GM19397 (cell line): ENCODE measurements around the gene APRT.

Experiments
- ATAC-seq: cut with Tn5 transposase; IDR thresholded peaks from one replicate; pipeline ENCODE4 v1.9.1; 2021; ENCODE audit warnings: mild to moderate bottlenecking, moderate library complexity; ENCODE audit not compliant: unreplicated experiment

APRT gene

GRCh38 chr16:88809068-88809675 is 2.6 kb downstream of the APRT start:
- no peak for ATAC-seq

GRCh38 chr16:88807626-88808453 is 3.9 kb downstream of the APRT start:
- ATAC-seq, result no peak

GRCh38 chr16:88807142-88807625 is 4.5 kb downstream of the APRT start:
- ATAC-seq, result no peak

GRCh38 chr16:88806491-88807111 is 5.1 kb downstream of the APRT start:
- ATAC-seq, result no peak

GRCh38 chr16:88805887-88806393 is 5.8 kb downstream of the APRT start:
- no peak for ATAC-seq

- no peak for ATAC-seq
These were observed 6.4 kb downstream of the APRT start for GRCh38 chr16:88805340-88805715.

DNA sequence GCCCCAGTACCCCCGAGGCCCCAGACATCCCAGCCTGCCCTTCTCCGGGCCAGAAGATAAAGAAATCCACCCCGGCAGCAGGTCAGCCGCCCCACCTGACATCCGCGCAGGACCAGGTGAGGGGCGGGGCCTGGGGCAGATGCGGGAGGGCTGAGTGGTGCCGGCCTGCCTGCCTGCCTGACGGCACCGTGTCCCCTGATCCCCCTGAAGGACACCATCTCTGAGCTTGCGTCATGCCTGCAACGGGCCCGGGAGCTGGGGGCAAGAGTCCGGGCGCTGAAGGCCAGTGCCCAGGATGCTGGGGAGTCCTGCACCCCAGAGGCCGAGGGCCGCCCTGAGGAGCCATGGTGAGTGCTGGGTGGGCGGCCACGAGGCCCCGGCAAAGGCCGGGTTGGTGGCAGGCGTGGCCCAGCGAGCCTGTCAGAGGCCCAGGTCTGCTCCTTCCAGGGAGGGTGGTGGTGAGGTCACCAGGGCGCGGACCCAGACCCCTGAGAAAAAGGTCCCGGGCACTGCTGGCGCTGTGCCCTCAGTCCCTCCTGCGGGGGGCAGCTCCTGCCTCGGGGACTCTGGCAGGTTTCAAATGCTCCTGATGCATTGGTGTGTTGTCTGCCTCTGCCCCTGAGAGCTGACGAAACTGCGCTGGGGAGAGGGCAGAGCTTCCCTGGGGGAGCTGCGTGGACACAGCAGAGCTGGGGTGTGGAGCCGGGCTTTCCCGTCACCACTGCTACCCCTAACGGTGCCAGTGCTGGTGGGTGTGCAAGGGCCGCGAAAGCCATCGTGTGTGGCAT is 7.0 kb downstream of the APRT start:
- no peak for ATAC-seq

DNA sequence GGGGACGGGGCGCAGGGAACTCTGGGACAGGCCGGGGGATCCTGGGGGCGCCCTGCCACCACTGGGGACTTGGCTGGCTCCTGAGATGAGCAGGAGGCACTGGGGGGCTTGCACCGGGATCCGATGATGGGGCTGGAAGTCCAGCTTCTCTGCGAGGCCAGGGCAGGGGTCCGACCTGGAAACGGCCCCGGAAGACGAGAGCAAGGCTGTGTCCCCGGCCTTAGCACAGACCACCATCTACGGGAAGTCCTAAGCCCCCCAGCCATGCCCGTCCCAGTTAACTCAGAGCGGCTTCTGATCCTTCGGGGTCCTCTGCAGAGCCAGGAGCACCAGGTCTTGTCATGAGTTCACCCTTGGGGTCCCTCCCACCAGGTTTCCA is 7.6 kb downstream of the APRT start:
- no peak for ATAC-seq

DNA sequence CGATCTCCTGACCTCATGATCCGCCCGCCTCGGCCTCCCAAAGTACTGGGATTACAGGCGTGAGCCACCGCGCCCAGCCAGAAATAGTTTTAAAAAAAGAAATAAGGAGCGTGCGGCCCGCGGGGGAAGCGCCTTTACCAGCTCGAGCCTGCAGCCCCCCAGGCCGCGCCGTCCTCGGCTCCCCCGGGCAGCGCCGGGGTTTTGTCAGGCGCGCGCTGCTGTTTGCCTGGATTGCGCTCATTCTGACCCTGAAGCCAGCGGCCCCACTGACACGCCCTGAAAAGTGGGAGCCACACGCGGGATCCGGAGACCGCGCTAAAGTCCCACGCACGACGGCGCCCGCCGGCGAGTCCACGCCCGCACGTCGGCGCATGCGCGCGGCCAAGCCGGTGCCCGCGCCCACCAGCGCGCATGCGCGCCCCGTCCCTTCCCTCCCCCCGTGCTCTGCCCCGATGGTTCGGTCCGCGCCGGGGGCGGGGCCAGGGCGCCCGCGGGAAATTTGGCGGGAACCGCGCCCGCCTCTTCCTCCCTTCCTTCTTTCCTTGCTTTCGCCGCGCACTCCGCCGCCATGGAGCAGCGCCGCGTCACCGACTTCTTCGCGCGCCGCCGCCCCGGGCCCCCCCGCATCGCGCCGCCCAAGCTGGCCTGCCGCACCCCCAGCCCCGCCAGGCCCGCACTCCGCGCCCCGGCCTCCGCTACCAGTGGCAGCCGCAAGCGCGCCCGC is 8.3 kb downstream of the APRT start, which contains the start of gene CDT1:
Gene CDT1 (plus strand): TSS at position 526 of the 724 bp plus-strand sequence. CDS start 43 bp downstream, at position 569.
- ATAC-seq, result peak; percentile 60

DNA sequence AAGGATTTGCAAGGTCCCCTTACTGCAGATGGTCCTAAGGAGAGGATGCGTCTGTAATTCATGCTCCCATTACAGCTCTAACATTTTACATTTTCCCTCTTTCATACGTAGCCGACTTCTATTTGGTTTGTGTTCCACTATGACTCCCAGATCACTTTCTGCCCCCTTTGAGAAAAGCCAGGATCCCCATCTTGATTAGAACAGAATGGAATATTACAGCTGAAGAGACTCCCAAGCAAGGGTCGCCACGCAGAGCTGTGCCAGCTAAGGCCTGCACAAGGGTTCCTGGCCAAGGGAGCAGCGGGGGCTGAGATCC is 11.5 kb downstream of the APRT start:
- ATAC-seq, result no peak

- ATAC-seq, result no peak
These were observed 12.0 kb downstream of the APRT start for GRCh38 chr16:88799569-88800276.

- no peak for ATAC-seq
These were observed 12.8 kb downstream of the APRT start for GRCh38 chr16:88798772-88799455.

DNA sequence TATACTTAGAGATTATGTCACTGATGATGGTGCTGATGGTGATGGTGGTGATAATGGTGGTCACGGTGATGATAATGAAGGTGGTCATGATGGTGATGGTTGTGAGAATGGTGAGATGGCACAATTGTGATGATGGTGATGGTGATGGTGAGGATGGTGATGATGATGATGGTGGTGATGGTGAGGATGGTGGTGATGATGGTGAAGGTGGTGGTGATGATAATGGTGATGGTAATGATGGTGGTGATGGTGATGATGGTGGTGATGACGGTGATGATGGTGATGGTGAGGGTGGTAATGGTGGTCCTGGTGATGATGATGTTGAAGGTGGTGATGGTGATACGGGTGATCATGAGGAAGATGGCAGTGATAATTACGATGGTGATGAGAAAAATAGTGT is 13.7 kb downstream of the APRT start:
- ATAC-seq, result no peak

DNA sequence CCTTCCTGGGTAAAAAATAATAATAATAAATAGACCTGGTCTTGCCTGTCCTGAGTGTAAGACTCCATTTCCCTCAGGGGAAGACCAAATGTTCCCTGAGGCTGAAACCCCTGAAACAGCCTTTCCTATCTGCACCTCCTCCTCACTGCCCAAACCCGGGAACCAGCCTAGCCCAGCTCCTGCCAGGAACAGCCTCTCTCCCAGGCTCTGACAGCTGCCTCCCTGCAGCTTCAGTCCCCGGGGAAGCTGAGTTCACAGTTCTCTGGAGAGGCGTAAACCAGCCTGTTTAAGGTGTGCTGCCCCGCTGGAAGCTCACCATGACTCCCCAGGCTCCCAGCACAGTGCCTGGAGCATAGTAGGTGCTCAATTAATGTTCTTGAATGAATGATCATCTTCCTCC is 15.4 kb downstream of the APRT start:
- ATAC-seq, result no peak

DNA sequence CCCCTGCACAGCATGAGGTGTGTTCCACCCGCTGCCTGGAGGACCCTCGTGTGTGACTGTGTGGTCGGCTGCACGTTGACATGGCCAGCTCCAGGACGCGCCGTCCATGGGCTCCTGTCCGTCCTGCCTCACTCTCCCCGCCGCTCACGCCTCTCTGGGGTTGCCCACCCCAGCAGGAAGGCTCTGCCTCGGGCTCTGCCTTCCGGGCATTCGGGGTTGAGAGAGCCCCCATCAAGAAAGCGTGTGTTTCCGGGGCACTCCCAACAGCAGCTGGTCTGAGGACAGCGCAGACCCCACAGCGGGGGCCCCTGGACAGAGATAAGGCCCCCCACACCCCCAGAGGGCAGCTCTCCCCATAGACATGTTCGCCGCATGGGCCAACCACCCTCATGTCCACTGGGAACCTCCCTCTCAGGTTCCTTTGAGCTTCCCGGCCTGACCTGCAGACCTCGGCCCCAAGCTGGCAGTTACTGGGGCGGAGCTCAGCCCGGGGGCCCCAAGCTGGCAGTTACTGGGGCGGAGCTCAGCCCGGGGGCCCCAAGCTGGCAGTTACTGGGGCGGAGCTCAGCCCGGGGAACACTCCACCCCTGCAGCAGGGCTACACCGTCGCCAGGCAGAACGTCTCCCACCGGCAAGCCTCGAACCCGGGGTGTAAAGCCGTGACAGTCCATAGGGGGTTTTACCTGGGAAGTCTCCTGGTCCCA is 18.3 kb downstream of the APRT start:
- ATAC-seq, result no peak

DNA sequence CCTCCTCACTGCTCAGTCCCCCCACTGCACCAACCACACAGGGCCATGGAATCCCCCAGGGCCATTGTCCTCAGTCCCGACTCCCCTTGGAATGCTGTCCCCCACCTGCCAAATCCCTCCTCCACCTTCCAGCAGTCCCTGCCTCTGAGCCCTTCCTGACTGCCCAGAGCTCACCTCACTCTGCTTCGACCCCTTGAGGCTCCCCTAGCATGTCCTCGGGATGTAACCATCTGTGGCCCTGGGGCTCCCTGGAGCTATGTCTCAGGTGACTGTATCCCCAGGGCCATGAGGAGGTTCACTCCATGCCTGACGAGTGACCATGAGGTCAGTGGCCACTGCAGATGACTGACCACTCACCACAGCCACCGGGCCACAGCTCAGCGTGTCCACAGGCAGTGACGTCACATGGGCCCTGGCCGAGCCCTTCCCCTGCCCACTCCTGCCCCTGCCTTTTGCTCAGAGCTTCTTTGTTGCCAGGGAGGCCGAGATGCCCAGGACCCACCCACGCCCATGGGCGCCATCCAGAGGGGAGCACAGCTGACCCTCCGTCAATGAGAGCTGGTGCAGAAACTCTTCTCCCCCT is 19.0 kb downstream of the APRT start:
- ATAC-seq, result no peak

GRCh38 chr16:88792078-88792550 is 19.6 kb downstream of the APRT start:
- no peak for ATAC-seq
